ENCODE results near the gene SERPINB8. TPM values are rescaled to one million over a fixed set of nuclear protein-coding genes. Genes with fewer than 3 reads are reported as not detected.

Gene SERPINB8
- total RNA-seq, 2 experiments from 2014 or later, result 15.2 to 16.8 TPM

- ChIA-PET POLR2A (no interaction called here), CTCF (no interaction called here)
Measured at GRCh38 chr18:63962137-63962536, 7.7 kb upstream of the SERPINB8 start.

- ChIA-PET POLR2A (interaction anchor here (0.5 kb wide), 1 partner anchor 13 kb away, joined by 3 read pairs; no protein-coding TSS in a partner anchor), CTCF (interaction anchor here (0.6 to 2.4 kb wide), 7 partner anchors 9 to 91 kb away, joined by 3 to 10 read pairs (median 4); no protein-coding TSS in a partner anchor)
Measured at GRCh38 chr18:63963615-63964256, 6.1 kb upstream of the SERPINB8 start.

- ChIA-PET CTCF (interaction anchor here (2.4 kb wide), 1 partner anchor 10 kb away, joined by 10 read pairs; no protein-coding TSS in a partner anchor), POLR2A (no interaction called here)
Measured at GRCh38 chr18:63964908-63965307, 5.0 kb upstream of the SERPINB8 start.

- ChIA-PET CTCF (no interaction called here), POLR2A (no interaction called here)
Measured at GRCh38 chr18:63965716-63966330, 4.1 kb upstream of the SERPINB8 start.

GRCh38 chr18:63970809-63971205, 926 bp downstream of the SERPINB8 start:
- ChIA-PET CTCF (no interaction called here), POLR2A (interaction anchor here (0.8 kb wide), 1 partner anchor 34 kb away, joined by 3 read pairs; no protein-coding TSS in a partner anchor)

GRCh38 chr18:63971320-63972001, 1.6 kb downstream of the SERPINB8 start:
- ChIA-PET POLR2A (no interaction called here), CTCF (no interaction called here)

- CTCF ChIA-PET, result no interaction called here
Measured at GRCh38 chr18:63972002-63972376, 2.1 kb downstream of the SERPINB8 start.

GRCh38 chr18:63974991-63975390, 5.1 kb downstream of the SERPINB8 start:
- POLR2A ChIA-PET, result no interaction called here
- CTCF ChIA-PET, result interaction anchor here (1.7 kb wide), 1 partner anchor 11 kb away, joined by 4 read pairs; no protein-coding TSS in a partner anchor

More at GRCh38 chr18:63972002-63972376, 2.1 kb downstream of the SERPINB8 start:
- POLR2A ChIA-PET, result no interaction called here

GRCh38 chr18:63975628-63976027, 5.7 kb downstream of the SERPINB8 start:
- ChIA-PET POLR2A (no interaction called here), CTCF (interaction anchor here (1.7 kb wide), 1 partner anchor 12 kb away, joined by 4 read pairs; no protein-coding TSS in a partner anchor)

GRCh38 chr18:63977040-63977439, 7.2 kb downstream of the SERPINB8 start:
- ChIA-PET CTCF (no interaction called here), POLR2A (interaction anchor here (0.7 kb wide), 1 partner anchor 13 kb away, joined by 3 read pairs; no protein-coding TSS in a partner anchor)

GRCh38 chr18:63979409-63979920, 9.6 kb downstream of the SERPINB8 start:
- CTCF ChIA-PET, result interaction anchor here (1.7 kb wide), 1 partner anchor 16 kb away, joined by 6 read pairs; no protein-coding TSS in a partner anchor
- POLR2A ChIA-PET, result no interaction called here

GRCh38 chr18:63980027-63980426, 10.1 kb downstream of the SERPINB8 start:
- CTCF ChIA-PET, result interaction anchor here (1.7 kb wide), 1 partner anchor 16 kb away, joined by 6 read pairs; no protein-coding TSS in a partner anchor
- POLR2A ChIA-PET, result no interaction called here

GRCh38 chr18:63980896-63981460, 11.1 kb downstream of the SERPINB8 start:
- CTCF ChIA-PET, result interaction anchor here (1.7 kb wide), 1 partner anchor 17 kb away, joined by 6 read pairs; no protein-coding TSS in a partner anchor
- POLR2A ChIA-PET, result no interaction called here

- ChIA-PET CTCF (no interaction called here), POLR2A (no interaction called here)
Measured at GRCh38 chr18:63981719-63982118, 11.8 kb downstream of the SERPINB8 start.

- CTCF ChIA-PET, result interaction anchor here (1.0 to 1.2 kb wide), 2 partner anchors 19 to 464 kb away, joined by 3 to 4 read pairs; no protein-coding TSS in a partner anchor
Measured at GRCh38 chr18:63982361-63982760, 12.5 kb downstream of the SERPINB8 start.

GRCh38 chr18:63986885-63987284, 17.0 kb downstream of the SERPINB8 start:
- POLR2A ChIA-PET, result no interaction called here
- CTCF ChIA-PET, result no interaction called here

More at GRCh38 chr18:63982361-63982760, 12.5 kb downstream of the SERPINB8 start:
- POLR2A ChIA-PET, result no interaction called here

GRCh38 chr18:63987743-63988142, 17.9 kb downstream of the SERPINB8 start:
- CTCF ChIA-PET, result no interaction called here
- POLR2A ChIA-PET, result no interaction called here

- ChIA-PET POLR2A (no interaction called here), CTCF (no interaction called here)
Measured at GRCh38 chr18:63992751-63993150, 22.9 kb downstream of the SERPINB8 start.

- ChIA-PET CTCF (interaction anchor here (1.1 kb wide), 1 partner anchor 127 kb away, joined by 4 read pairs; no protein-coding TSS in a partner anchor), POLR2A (no interaction called here)
Measured at GRCh38 chr18:63994783-63995399, 25.0 kb downstream of the SERPINB8 start.

Measured in activated CD8-positive, alpha-beta memory T cell treated with anti-CD3 and anti-CD28 coated beads for 36 hours (primary cell).